Stimulated activated naive CD8-positive, alpha-beta T cell treated with anti-CD3 and anti-CD28 coated beads, Interleukin-15, amount 100 ng/mL, for 72 hours (primary cell): ENCODE measurements around the gene ULBP3.

Experiments used
- ATAC-seq: fragments of 150-1000 bp; cut with Tn5 transposase; 2 replicates; pipeline ENCODE4 v1.10.0; 2021; ENCODE audit warnings: mild to moderate bottlenecking, moderate library complexity
- DNase-seq, 2 donors: peaks; one replicate each; pipeline ENCODE4 v3.0.0; 2021 to 2022
- H3K27ac Mint-ChIP-seq, 2 donors: one replicate each; pipeline ENCODE4 v1.8.0; 2022; ENCODE audit warnings: mild to moderate bottlenecking in 2 of 2, mixed read lengths in 2 of 2, moderate library complexity in 2 of 2
- H3K27me3 Mint-ChIP-seq: one replicate; pipeline ENCODE4 v1.8.0; 2022; ENCODE audit warnings: mixed read lengths
- H3K4me1 Mint-ChIP-seq: one replicate; pipeline ENCODE4 v1.8.0; 2022; ENCODE audit warnings: mild to moderate bottlenecking, mixed read lengths
- H3K4me3 Mint-ChIP-seq, 2 donors: one replicate each; pipeline ENCODE4 v1.8.0; 2022; ENCODE audit warnings: mild to moderate bottlenecking in 2 of 2, mixed read lengths in 2 of 2, moderate library complexity in 1 of 2
- H3K9me3 Mint-ChIP-seq, 2 donors: one replicate each; pipeline ENCODE4 v1.8.0; 2022; ENCODE audit warnings: mixed read lengths in 2 of 2

Gene ULBP3

GRCh38 chr6:150058986-150059385 lies 9.9 kb downstream of the ULBP3 start:
- DNase-seq: no peak
- no peak for ATAC-seq
- Mint-ChIP-seq H3K27me3 (peaks cover 55% of the 10 kb centered on the region), H3K4me1 (peaks cover 11% of the 10 kb centered on the region), H3K27ac (no peak overlapping the region), H3K9me3 (no peaks in the 10 kb centered on the region), H3K4me3 (no peak overlapping the region)

DNA sequence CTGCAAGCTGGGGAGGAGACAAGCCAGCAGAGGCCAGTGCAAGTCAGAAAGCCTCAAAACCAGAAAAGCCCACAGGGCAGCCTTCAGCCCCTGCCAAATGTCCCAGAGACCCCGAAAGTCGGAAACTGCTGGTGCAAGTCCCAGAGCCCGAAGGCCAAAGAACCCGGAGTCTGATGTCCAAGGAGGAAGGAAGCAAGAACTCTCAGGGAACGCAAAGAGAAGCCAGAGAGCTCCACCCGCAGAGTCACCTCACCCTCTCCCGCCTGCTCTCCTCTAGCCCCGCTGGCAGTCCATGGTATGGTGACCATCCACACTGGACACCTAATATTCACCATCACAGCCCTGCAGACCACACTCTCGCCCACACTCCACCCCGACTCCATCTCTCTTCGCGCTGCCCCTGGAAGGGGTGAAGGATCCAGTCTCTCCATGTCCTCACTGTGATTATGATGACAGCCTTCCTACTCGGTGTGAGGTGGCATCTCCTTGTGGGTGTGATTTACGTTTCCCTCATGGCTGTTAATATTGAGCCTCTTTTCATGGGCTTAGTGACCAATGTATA lies 10.6 kb downstream of the ULBP3 start:
- Mint-ChIP-seq H3K4me1 (peaks cover 11% of the 10 kb centered on the region), H3K9me3 (no peaks in the 10 kb centered on the region), H3K4me3 (no peak overlapping the region), H3K27ac (no peak overlapping the region), H3K27me3 (peaks cover 61% of the 10 kb centered on the region)
- DNase-seq (no peak), ATAC-seq (no peak)

DNA sequence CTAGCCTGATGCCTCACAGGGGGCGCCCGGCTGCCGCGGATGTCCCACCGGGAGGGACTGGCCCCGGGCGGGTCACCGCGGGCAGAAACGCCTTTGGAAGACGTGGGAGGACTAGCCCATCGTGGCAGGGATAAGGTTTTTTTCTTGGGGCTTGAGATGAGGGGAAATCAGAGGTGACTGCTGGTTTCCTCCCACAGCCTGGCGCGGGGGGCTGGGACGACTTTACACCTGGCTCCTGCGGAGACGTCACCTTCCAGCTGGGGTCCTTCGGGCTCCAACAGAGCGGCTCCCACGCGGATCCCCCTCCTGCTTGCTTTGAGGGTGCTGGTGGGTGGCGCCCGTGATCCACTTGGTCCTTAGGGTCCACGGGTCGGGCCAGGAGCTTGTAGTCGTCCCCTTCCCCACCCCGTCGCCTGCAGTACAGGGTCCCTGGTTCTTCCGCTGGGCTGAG lies 11.4 kb downstream of the ULBP3 start:
- no peak for DNase-seq
- peaks cover 11% of the 10 kb centered on the region for H3K4me1 Mint-ChIP-seq
- no peak overlapping the region for H3K4me3 Mint-ChIP-seq
- no peak overlapping the region for H3K27ac Mint-ChIP-seq
- H3K27me3 Mint-ChIP-seq: peaks cover 69% of the 10 kb centered on the region
- H3K9me3 Mint-ChIP-seq: no peaks in the 10 kb centered on the region
- ATAC-seq: no peak

GRCh38 chr6:150056916-150057315 lies 12.0 kb downstream of the ULBP3 start:
- Mint-ChIP-seq H3K4me3 (no peak overlapping the region), H3K27me3 (peaks cover 75% of the 10 kb centered on the region), H3K9me3 (no peaks in the 10 kb centered on the region), H3K27ac (no peak overlapping the region), H3K4me1 (peaks cover 11% of the 10 kb centered on the region)
- DNase-seq: no peak
- no peak for ATAC-seq

- Mint-ChIP-seq H3K27ac (no peak overlapping the region), H3K4me1 (peaks cover 11% of the 10 kb centered on the region), H3K4me3 (no peak overlapping the region), H3K9me3 (no peaks in the 10 kb centered on the region), H3K27me3 (peaks cover 79% of the 10 kb centered on the region)
- no peak for ATAC-seq
- DNase-seq: no peak
These were observed 12.8 kb downstream of the ULBP3 start for GRCh38 chr6:150056156-150056555.

DNA sequence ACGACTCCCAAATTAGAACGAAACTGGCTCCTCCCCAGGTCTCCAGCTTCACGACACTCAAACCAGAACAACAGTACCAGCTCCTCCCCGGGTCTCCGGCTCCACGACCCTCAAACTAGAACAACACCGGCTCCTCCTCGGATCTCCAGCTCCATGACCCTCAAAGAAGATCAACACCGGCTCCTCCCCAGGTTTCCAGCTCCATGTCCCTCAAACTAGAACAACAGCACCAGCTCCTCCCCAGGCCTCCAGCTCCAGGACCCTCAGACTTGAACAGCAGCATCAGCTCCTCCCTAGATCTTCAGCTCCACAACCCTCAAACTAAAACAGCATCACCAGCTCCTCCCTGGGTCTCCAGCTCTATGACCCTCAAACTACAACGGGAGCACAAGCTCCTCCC lies 13.8 kb downstream of the ULBP3 start:
- Mint-ChIP-seq H3K27ac (no peak overlapping the region), H3K4me3 (no peak overlapping the region), H3K9me3 (no peaks in the 10 kb centered on the region), H3K4me1 (peaks cover 6% of the 10 kb centered on the region), H3K27me3 (peaks cover 84% of the 10 kb centered on the region)
- ATAC-seq (no peak), DNase-seq (no peak)

DNA sequence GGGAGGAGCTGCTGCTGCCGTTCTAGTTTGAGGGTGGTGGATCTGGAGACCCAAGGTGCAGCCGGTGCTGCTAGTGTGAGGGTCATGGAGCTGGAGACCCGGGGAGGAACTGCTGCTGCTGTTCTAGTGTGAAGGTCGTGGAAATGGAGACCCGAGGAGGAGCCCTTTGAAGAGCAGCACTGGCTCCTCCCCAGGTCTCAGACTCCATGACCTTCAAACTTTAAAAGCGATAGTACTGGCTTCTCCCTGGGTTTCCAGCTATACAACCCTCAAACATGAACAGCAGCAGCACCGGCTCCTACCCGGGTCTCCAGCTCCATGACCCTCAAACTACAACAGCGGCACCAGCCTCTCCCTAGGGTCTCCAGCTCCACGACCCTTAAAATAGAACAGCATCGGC lies 15.5 kb downstream of the ULBP3 start:
- peaks cover 69% of the 10 kb centered on the region for H3K27me3 Mint-ChIP-seq
- no peak overlapping the region for H3K27ac Mint-ChIP-seq
- ATAC-seq: no peak
- H3K9me3 Mint-ChIP-seq: no peaks in the 10 kb centered on the region
- no peak overlapping the region for H3K4me3 Mint-ChIP-seq
- no peaks in the 10 kb centered on the region for H3K4me1 Mint-ChIP-seq
- DNase-seq: no peak

- no peaks in the 10 kb centered on the region for H3K4me1 Mint-ChIP-seq
- no peaks in the 10 kb centered on the region for H3K9me3 Mint-ChIP-seq
- no peak overlapping the region for H3K27ac Mint-ChIP-seq
- ATAC-seq (no peak), DNase-seq (no peak)
- no peak overlapping the region for H3K4me3 Mint-ChIP-seq
- peaks cover 72% of the 10 kb centered on the region for H3K27me3 Mint-ChIP-seq
These were observed 18.1 kb downstream of the ULBP3 start for GRCh38 chr6:150050846-150051245.

DNA sequence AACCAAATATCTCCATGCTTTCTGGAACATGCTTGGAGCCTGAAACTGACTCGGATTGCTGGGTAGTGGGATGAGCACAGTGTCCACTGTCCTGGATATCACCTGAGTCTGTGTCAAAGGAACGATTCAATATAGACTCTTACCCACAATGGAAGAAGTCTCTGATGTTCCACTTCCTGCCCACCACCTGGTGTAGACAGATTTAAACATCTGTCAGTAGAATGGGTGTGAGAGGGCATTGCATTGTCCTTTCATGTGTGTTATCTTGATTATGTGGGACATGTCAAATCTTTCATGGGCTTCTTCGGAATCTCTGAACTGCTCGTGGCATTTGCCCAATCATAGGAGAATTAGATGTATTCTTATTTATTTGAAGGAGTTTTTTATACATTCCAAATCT lies 20.8 kb downstream of the ULBP3 start:
- H3K4me1 Mint-ChIP-seq: no peaks in the 10 kb centered on the region
- ATAC-seq: no peak

GRCh38 chr6:150046943-150047342 lies 22.0 kb downstream of the ULBP3 start:
- H3K27ac Mint-ChIP-seq: no peak overlapping the region
- peaks cover 47% of the 10 kb centered on the region for H3K27me3 Mint-ChIP-seq
- H3K4me3 Mint-ChIP-seq: no peak overlapping the region
- H3K9me3 Mint-ChIP-seq: no peaks in the 10 kb centered on the region
- ATAC-seq (no peak), DNase-seq (no peak)
- no peaks in the 10 kb centered on the region for H3K4me1 Mint-ChIP-seq

More for the DNA sequence above, 20.8 kb downstream of the ULBP3 start:
- no peak for DNase-seq
- Mint-ChIP-seq H3K27ac (no peak overlapping the region), H3K9me3 (no peaks in the 10 kb centered on the region), H3K27me3 (peaks cover 47% of the 10 kb centered on the region), H3K4me3 (no peak overlapping the region)

GRCh38 chr6:150044621-150045145 lies 24.2 kb downstream of the ULBP3 start:
- no peak for DNase-seq
- Mint-ChIP-seq H3K4me1 (no peaks in the 10 kb centered on the region), H3K27ac (peak overlapping the region in 1 of 2 donors; percentile 21), H3K4me3 (no peak overlapping the region), H3K9me3 (no peaks in the 10 kb centered on the region), H3K27me3 (peaks cover 53% of the 10 kb centered on the region)
- ATAC-seq: no peak

DNA sequence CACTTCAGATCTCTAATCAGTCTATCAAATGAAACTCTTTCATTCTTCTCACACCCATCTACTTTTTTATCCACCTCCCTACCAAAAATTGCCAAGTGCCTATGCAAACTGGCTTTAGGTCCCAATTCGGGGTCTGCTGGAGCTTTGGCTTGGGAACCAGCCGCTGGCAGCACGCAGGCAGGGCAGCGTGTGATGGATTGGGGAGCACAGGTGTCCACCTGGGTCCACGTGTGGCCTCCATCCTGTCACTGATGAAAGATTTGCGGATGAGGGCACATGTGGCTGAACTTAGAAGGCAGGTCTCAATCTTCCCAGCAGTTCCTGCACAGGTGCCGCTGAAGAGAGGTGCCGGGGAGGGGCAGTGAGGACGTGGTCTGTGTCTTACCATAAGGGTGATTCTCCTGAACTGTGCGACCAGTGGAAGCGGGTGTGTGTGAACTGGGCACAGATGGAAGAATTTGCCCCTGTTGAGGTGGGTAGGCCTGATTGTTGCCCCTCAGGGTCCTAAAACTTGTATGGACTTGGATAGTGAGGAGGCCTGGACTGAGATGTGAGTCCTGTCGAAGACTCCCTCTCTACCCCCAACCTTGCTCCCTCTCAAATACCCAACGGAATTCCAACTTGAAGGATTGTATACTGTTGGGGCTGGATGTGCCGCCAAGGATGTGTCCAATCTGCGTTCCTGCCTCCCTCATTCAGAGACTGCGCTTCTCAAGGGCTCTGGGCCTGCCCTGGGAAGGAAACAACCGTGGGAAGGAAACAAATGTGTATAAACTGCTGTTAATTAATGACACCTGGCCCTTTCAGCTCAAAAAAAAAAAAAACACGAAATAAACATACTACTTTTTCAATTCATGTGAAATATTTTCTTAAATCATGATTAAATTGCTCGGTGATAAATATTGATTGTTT lies 25.2 kb downstream of the ULBP3 start:
- H3K9me3 Mint-ChIP-seq: no peaks in the 10 kb centered on the region
- no peaks in the 10 kb centered on the region for H3K4me1 Mint-ChIP-seq
- DNase-seq: no peak
- ATAC-seq: no peak
- no peak overlapping the region for H3K27ac Mint-ChIP-seq
- H3K27me3 Mint-ChIP-seq: peaks cover 62% of the 10 kb centered on the region
- H3K4me3 Mint-ChIP-seq: no peak overlapping the region

- H3K27ac Mint-ChIP-seq: no peak overlapping the region
- no peak overlapping the region for H3K4me3 Mint-ChIP-seq
- ATAC-seq (no peak), DNase-seq (no peak)
- peaks cover 67% of the 10 kb centered on the region for H3K27me3 Mint-ChIP-seq
- H3K4me1 Mint-ChIP-seq: peaks cover 7% of the 10 kb centered on the region
- no peaks in the 10 kb centered on the region for H3K9me3 Mint-ChIP-seq
These were observed 25.8 kb downstream of the ULBP3 start for GRCh38 chr6:150043096-150043495.

DNA sequence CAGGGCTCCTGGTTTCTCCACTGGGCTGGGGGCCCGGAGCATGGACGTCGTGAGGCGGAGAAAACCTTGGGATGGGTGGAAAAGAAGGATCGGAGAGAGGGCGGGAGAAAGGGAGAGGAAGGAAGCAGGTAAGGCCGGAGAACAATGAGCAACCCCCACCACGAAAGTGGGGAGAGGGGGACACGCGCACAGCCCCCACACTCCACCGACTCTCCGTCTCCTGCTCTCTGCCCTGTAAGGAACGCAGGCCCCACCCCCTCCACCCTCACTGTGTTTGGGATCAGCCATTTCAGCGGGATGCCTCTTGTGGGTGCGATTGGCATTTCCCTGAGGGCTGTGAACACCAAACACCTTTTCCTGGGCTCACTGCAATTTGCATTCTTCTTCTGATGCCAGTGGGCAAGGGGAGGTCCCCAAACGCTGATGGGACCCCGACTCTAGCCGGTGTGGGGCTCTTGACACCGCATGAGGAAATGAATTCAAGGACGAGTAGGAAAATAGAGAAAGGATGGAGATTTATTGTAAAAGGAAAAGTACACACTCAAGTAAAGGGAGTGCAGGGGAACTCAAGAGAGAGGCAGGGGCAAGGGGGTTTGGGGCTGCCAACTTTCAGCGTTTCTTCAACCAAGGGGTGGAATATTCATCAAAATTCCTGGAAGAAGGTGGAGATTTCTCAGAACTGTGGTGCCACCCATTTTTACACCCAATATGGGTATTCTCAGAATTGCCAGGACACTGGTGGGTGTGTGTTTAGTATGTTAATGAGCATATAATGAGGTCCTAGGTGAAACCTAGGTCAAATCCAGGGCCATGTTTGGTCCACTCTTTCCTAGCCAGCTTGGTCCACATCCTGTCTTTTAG lies 30.5 kb downstream of the ULBP3 start:
- no peak for DNase-seq
- Mint-ChIP-seq H3K9me3 (no peaks in the 10 kb centered on the region), H3K27ac (no peak overlapping the region), H3K4me1 (peaks cover 20% of the 10 kb centered on the region), H3K27me3 (peaks cover 99% of the 10 kb centered on the region), H3K4me3 (peak overlapping the region in 1 of 2 donors; percentile 57)
- no peak for ATAC-seq

GRCh38 chr6:150037526-150038201 lies 31.3 kb downstream of the ULBP3 start:
- Mint-ChIP-seq H3K27me3 (peaks cover 100% of the 10 kb centered on the region), H3K27ac (peak overlapping the region in 1 of 2 donors; percentile 68), H3K9me3 (no peaks in the 10 kb centered on the region), H3K4me1 (peaks cover 20% of the 10 kb centered on the region), H3K4me3 (peak overlapping the region; percentile 56 to 66)
- DNase-seq (peak in 1 of 2 donors; percentile 23), ATAC-seq (peak; percentile 83)
